SKM-1 treated with dmso at 0.1 percent for 144 hours (cell line): ENCODE measurements around the gene LMAN1L.

Experiments used
- DNase-seq: peaks from one replicate; lab custom pipeline; 2025; ENCODE audit not compliant: unreplicated experiment; lab: John Stamatoyannopoulos, UW

Gene LMAN1L

GRCh38 chr15:74833376-74834107, 20.9 kb downstream of the LMAN1L start:
- DNase-seq = no peak

DNA sequence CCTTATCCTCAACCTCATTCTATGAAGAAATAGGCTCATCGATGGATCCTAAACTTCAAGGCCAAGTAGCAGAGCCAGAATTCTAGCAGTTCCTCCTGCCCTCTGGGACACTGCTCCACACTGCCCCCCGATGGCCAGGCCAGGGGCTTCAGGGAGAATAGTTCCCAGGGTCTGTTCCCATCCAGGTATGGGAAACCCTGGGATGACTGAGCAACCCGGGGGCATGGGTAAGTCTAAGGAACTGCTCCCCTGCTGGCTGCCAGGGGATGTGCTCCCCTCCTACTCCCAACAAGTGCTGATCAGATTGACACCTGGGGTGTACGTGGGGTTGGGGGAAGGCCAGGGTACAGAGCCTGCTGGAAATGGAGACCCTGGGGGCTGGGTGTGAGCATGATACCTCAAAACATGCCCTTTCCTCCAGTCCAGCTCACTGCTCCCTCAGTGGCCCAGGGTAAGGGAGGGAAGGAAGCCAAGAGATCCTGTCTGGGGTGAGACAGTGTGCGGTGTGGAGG, 22.7 kb downstream of the LMAN1L start:
- DNase-seq = peak; percentile 26

GRCh38 chr15:74836846-74837245, 24.2 kb downstream of the LMAN1L start:
- DNase-seq = no peak

- DNase-seq = no peak
These were observed 25.0 kb downstream of the LMAN1L start for GRCh38 chr15:74837482-74838136.

- no peak for DNase-seq
These were observed 25.5 kb downstream of the LMAN1L start for GRCh38 chr15:74838137-74838516.

DNA sequence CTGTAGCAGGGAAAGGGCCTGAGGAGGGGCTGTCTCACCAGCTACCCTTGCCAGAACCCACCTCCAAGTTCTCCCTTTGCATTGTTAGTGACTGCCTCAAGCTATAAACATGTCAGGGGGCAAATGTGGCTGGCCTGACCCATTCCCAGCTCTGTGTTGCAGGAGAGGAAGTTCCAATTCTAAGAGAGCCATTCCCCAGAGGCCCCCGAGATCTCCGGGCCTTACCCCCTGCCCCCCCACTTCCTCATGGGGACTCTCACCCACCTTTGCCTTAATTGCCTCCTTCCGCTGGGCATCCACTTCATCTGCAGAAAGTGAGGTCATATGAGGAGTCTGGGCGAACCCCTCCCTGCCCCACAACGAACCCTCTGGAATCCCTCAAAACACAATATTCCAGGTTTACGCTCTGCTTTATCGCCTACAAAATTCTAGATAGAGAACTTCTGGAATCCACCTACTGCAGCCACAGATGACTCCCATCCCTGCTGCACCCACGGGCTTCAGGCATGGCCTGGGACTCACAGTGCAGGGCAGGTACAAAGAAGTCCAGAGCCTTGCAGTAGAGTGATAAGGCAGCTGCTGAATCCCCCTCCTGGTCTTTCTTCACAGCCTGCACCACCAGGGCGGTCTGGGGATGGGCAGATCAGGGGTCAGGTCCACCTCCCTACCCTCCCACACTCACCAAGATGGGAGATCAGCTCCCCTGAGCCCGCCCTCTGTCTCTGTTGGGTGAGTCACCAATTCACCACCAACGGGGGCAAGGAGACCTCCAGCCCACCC, 26.3 kb downstream of the LMAN1L start:
- no peak for DNase-seq

DNA sequence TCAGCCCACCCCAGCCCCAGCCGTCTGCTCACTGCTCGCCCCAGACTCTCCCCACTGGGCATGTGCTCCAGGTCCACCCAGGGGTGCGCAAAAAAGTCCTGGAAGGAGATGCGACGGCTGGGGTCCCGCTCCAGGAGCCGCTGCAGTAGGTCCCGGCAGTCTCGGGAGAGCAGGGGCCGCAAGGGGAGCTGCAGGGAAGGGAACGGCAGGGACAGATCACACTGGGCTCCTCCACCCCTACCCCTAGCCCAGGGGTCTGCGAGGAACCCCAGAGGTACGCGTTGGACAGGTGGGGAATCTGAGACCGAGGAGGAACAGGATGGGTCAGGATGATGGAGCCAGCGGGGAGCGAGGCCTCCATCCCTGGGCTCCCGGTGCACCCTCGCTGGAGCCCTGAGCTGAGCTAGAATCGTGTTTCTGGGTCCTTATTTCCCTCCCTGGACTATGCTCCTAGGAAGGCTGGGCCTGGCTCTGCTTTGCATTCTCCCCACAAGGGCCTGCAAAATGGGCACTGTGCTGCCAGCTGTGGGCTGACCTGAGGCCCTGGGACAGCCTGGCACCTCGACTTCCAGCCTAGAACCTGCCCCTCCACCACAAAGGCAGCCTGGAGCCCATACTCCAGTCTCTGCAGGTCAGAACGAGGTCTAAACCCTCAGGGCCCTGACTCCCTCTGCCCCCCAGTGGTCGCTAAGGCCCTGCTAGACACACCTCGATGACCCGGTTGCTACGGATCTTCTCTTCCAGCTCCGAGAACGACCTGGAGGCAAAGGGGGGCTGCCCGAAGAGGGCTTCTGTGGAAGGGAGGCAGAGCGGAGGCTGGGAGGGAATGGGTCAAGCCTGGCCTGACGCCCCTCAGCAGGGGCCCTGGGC, 27.1 kb downstream of the LMAN1L start:
- DNase-seq = no peak

GRCh38 chr15:74840851-74841775, 28.5 kb downstream of the LMAN1L start:
- DNase-seq = no peak

DNA sequence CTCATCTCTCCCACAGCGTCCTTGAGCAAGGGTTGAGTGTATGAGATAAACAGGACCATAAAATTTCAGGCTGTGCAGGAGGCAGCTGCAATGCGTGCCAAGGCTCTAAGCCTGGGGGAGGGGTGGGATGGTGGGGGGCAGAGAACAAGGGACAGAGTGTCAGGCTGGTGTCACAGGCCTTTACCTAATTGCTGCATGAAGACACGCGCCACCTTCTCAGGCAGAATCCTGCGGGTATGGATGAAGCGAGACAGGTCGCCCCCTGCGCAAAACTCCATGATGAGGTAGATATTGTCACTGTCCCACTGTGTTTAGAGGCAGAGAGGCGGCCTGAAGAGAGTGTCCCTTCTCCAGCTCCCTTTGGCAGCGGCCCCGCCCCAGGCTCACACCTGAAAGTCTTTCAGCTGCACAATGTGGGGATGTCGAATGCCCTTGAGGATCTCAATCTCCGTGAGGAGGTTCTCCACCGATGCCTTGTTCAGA, 29.3 kb downstream of the LMAN1L start:
- DNase-seq = no peak

GRCh38 chr15:74842581-74843444, 30.2 kb downstream of the LMAN1L start, which contains the start of gene ULK3:
Gene ULK3, minus strand, starts transcription at chr15:74843156. Its CDS starts 51 bp downstream, at chr15:74843105.
- DNase-seq = peak; percentile 87

- no peak for DNase-seq
These were observed 30.8 kb downstream of the LMAN1L start for GRCh38 chr15:74843445-74843828.

DNA sequence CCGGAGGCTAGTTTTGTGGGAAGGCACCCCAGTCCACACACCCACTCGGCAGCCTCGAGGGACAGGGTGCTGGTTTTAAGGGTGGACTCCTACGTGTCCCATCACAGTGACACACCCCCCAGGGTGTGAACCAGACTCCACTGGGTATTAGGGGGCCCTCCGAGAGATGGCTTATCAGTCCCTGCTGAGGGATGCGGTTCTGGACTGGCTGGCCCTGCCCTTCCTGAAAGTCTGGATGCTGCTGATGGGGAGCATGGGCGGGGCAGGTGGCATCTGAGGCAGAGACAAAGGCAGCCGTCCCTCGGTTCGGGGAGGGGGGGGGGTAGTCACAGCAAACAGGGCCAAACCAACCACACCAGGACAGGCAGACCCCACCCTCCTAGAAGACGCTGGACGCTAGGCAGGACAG, 31.3 kb downstream of the LMAN1L start:
- DNase-seq = no peak

GRCh38 chr15:74844319-74845207, 31.9 kb downstream of the LMAN1L start:
- no peak for DNase-seq

- no peak for DNase-seq
These were observed 32.6 kb downstream of the LMAN1L start for GRCh38 chr15:74845208-74845568.

DNA sequence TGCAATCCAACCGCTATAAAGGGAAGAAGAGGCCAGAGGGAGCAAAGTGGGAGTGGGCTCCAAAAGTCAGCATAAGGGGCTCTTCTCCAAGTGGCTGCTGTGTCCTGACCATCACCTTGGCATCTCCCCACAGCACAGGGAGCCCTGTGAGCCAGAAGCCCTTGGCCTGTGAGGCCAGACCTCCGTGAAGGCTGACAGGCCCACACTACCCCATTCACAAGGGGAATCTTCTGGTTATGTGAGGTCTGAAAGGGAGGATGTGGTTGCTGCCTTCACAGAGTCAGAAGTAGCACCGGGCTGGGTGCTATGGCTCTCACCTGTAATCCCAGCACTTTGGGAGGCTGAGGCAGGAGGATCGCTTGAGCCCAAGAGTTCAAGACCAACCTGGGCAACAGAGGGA, 32.9 kb downstream of the LMAN1L start:
- DNase-seq = no peak

GRCh38 chr15:74847432-74847831, 34.8 kb downstream of the LMAN1L start:
- DNase-seq = no peak

GRCh38 chr15:74850393-74850792, 37.8 kb downstream of the LMAN1L start:
- no peak for DNase-seq

DNA sequence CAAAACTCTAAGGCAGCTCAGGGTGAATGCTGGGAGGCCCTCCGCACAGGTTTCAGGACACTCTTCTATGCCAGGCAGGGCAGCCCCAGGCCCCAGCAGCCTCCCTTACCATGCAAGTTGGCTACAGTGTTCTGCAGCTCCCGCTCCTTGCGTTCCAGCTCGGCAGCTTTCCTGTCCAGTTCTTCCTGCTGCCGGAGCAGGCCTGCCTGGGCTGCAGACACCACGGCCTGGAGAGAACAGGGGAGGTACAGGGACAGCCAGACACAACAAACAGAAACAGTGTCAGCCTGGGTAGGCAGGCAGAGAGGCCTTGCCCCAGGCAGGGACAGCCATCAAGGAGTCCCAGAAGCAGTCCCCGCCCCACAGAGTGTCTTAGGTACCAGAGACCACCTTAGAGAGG, 39.3 kb downstream of the LMAN1L start:
- DNase-seq = no peak
